Upper lobe of left lung (tissue), 4 donors: ENCODE measurements around the gene UBAC2.

Experiments used
- EP300 ChIP-seq, 4 donors: sonication (generic); formaldehyde crosslinking; IDR thresholded peaks; one replicate each; pipeline ENCODE4 v1.5.1; 2017; ENCODE audit warnings: antibody characterized with exemption in 4 of 4, control low read depth in 2 of 4
- POLR2A ChIP-seq, 4 donors: fragments of 450-650 bp; IDR thresholded peaks; one replicate each; pipeline ENCODE4 v1.5.1; 2016 to 2017; ENCODE audit warnings: antibody characterized with exemption in 4 of 4, mild to moderate bottlenecking in 2 of 4
- POLR2AphosphoS5 ChIP-seq, 2 donors: sonication (generic); formaldehyde crosslinking; IDR thresholded peaks; one replicate each; pipeline ENCODE4 v1.5.1; 2017; ENCODE audit warnings: antibody characterized with exemption in 2 of 2
- TF ChIP-seq, protein P1 (sequence below), 6 experiments: fragments of 450-650 bp in 4 of 6; fragments of 200-600 bp in 2 of 6; sonication (generic) in 2 of 6; IDR thresholded peaks; one replicate each; pipeline ENCODE4 v1.5.1; 2016 to 2019; ENCODE audit warnings: antibody characterized with exemption in 6 of 6

GRCh38 chr13:99277629-99278028 lies 77.0 kb downstream of the UBAC2 start:
- TF ChIP-seq, protein P1, sequence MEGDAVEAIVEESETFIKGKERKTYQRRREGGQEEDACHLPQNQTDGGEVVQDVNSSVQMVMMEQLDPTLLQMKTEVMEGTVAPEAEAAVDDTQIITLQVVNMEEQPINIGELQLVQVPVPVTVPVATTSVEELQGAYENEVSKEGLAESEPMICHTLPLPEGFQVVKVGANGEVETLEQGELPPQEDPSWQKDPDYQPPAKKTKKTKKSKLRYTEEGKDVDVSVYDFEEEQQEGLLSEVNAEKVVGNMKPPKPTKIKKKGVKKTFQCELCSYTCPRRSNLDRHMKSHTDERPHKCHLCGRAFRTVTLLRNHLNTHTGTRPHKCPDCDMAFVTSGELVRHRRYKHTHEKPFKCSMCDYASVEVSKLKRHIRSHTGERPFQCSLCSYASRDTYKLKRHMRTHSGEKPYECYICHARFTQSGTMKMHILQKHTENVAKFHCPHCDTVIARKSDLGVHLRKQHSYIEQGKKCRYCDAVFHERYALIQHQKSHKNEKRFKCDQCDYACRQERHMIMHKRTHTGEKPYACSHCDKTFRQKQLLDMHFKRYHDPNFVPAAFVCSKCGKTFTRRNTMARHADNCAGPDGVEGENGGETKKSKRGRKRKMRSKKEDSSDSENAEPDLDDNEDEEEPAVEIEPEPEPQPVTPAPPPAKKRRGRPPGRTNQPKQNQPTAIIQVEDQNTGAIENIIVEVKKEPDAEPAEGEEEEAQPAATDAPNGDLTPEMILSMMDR (IDR thresholded peaks at IDR 0.05): no peak
- TF ChIP-seq POLR2A (IDR thresholded peaks at IDR 0.05): peak in 1 of 4 donors; percentile 53
- TF ChIP-seq EP300 (IDR thresholded peaks at IDR 0.05): peak in 2 of 4 donors; percentile 61 to 68
- TF ChIP-seq POLR2AphosphoS5 (IDR thresholded peaks at IDR 0.05): peak; percentile 35 to 48
